Posterior cingulate gyrus (tissue), 11 donors: ENCODE data around the gene LPCAT2.
"Not testable (repeated sequence)": the region's sequence is repeated elsewhere in the genome, so short reads cannot be mapped to it uniquely, and the experiment has no call there.

Experiments
- DNase-seq, 10 donors: peaks; one replicate each; pipeline versions ENCODE4 v3.0.0 to v3.0.0-alpha.2; 2020 to 2021; ENCODE audit warnings: mixed read lengths in 3 of 10
- intact Hi-C: fragments of 100-400 bp; cut with DNase I; formaldehyde crosslinking; loops from one replicate; pipeline ENCODE4 v1.15.1; 2023

Gene LPCAT2

GRCh38 chr16:55575496-55575895 is 66.6 kb downstream of the LPCAT2 start:
- DNase-seq, result no peak
- intact Hi-C loops, result no loop called here

- intact Hi-C loops, result no loop called here
- DNase-seq, result no peak
Observed at GRCh38 chr16:55576384-55576783, 67.5 kb downstream of the LPCAT2 start.

- intact Hi-C loops, result no loop called here
Observed at GRCh38 chr16:55577887-55578286, 69.0 kb downstream of the LPCAT2 start.

GRCh38 chr16:55585631-55586030 is 76.8 kb downstream of the LPCAT2 start:
- no peak for DNase-seq

More at GRCh38 chr16:55577887-55578286, 69.0 kb downstream of the LPCAT2 start:
- no peak for DNase-seq

GRCh38 chr16:55588799-55589198 is 79.9 kb downstream of the LPCAT2 start:
- intact Hi-C loops, result loop anchor here (10.0 kb wide), 1 partner anchor 46 kb away; no protein-coding TSS in a partner anchor
- DNase-seq, result no peak

More at GRCh38 chr16:55585631-55586030, 76.8 kb downstream of the LPCAT2 start:
- intact Hi-C loops, result loop anchor here (10.0 kb wide), 1 partner anchor 49 kb away; no protein-coding TSS in a partner anchor

GRCh38 chr16:55592306-55592705 is 83.4 kb downstream of the LPCAT2 start:
- DNase-seq, result no peak
- intact Hi-C loops, result no loop called here

- intact Hi-C loops, result no loop called here
- no peak for DNase-seq
Observed at GRCh38 chr16:55597928-55598327, 89.1 kb downstream of the LPCAT2 start.

GRCh38 chr16:55605754-55606336 is 97.0 kb downstream of the LPCAT2 start:
- intact Hi-C loops, result no loop called here
- DNase-seq, result no peak

GRCh38 chr16:55613613-55614335 is 104.9 kb downstream of the LPCAT2 start:
- intact Hi-C loops, result no loop called here
- no peak for DNase-seq

GRCh38 chr16:55615071-55615470 is 106.2 kb downstream of the LPCAT2 start:
- no peak for DNase-seq

GRCh38 chr16:55615670-55616069 is 106.8 kb downstream of the LPCAT2 start:
- intact Hi-C loops, DNase-seq: not testable (repeated sequence)

More at GRCh38 chr16:55615071-55615470, 106.2 kb downstream of the LPCAT2 start:
- intact Hi-C loops, result no loop called here

- no peak for DNase-seq
- intact Hi-C loops, result no loop called here
Observed at GRCh38 chr16:55621771-55622170, 112.9 kb downstream of the LPCAT2 start.

GRCh38 chr16:55622272-55622671 is 113.4 kb downstream of the LPCAT2 start:
- DNase-seq, result no peak
- intact Hi-C loops, result no loop called here

- intact Hi-C loops, result no loop called here
- DNase-seq, result no peak
Observed at GRCh38 chr16:55622930-55623561, 114.2 kb downstream of the LPCAT2 start.

GRCh38 chr16:55623640-55624039 is 114.8 kb downstream of the LPCAT2 start:
- intact Hi-C loops, result no loop called here
- no peak for DNase-seq

GRCh38 chr16:55624696-55625095 is 115.8 kb downstream of the LPCAT2 start:
- DNase-seq, result no peak

GRCh38 chr16:55625843-55626242 is 117.0 kb downstream of the LPCAT2 start:
- no peak for DNase-seq
- intact Hi-C loops, result no loop called here

More at GRCh38 chr16:55624696-55625095, 115.8 kb downstream of the LPCAT2 start:
- intact Hi-C loops, result no loop called here

GRCh38 chr16:55628306-55628968 is 119.6 kb downstream of the LPCAT2 start:
- intact Hi-C loops, result no loop called here
- no peak for DNase-seq

- intact Hi-C loops, result loop anchor here (10.0 kb wide), 1 partner anchor 46 kb away; no protein-coding TSS in a partner anchor
Observed at GRCh38 chr16:55630774-55631173, 121.9 kb downstream of the LPCAT2 start.

GRCh38 chr16:55632259-55632658 is 123.4 kb downstream of the LPCAT2 start:
- intact Hi-C loops, result loop anchor here (10.0 kb wide), 1 partner anchor 47 kb away; no protein-coding TSS in a partner anchor
- no peak for DNase-seq

More at GRCh38 chr16:55630774-55631173, 121.9 kb downstream of the LPCAT2 start:
- no peak for DNase-seq

- no peak for DNase-seq
- intact Hi-C loops, result loop anchor here (10.0 kb wide), 1 partner anchor 49 kb away; no protein-coding TSS in a partner anchor
Observed at GRCh38 chr16:55634193-55634592, 125.3 kb downstream of the LPCAT2 start.
